Activated naive CD8-positive, alpha-beta T cell treated with anti-CD3 and anti-CD28 coated beads for 36 hours (primary cell): Measurements from ENCODE around the gene CLN6. TPM values are rescaled to one million over a fixed set of nuclear protein-coding genes. Genes with fewer than 3 reads are reported as not detected.
"Not testable (repeated sequence)": the region's sequence is repeated elsewhere in the genome, so short reads cannot be mapped to it uniquely, and the experiment has no call there.

Experiments
- DNase-seq: peaks from one replicate; pipeline ENCODE4 v3.0.0; 2021
- H3K27ac Mint-ChIP-seq: one replicate; pipeline ENCODE4 v1.8.0; 2022; ENCODE audit warnings: mild to moderate bottlenecking, moderate library complexity, mixed read lengths
- H3K27me3 Mint-ChIP-seq: one replicate; pipeline ENCODE4 v1.8.0; 2022; ENCODE audit warnings: mild to moderate bottlenecking, mixed read lengths
- H3K36me3 Mint-ChIP-seq: one replicate; pipeline ENCODE4 v1.8.0; 2021; ENCODE audit warnings: mild to moderate bottlenecking, mixed read lengths
- H3K4me1 Mint-ChIP-seq: one replicate; pipeline ENCODE4 v1.8.0; 2021; ENCODE audit warnings: mixed read lengths
- H3K4me3 Mint-ChIP-seq: one replicate; pipeline ENCODE4 v1.8.0; 2022; ENCODE audit warnings: mild to moderate bottlenecking, moderate library complexity, mixed read lengths
- H3K9me3 Mint-ChIP-seq: one replicate; pipeline ENCODE4 v1.8.0; 2022; ENCODE audit warnings: mixed read lengths
- total RNA-seq, 2 experiments: library from RNA; stranded (reverse); gene quantifications; one replicate each; pipeline ENCODE4 v1.2.3, GENCODE V29; 2021

Gene CLN6
- total RNA-seq, 2 experiments from 2014 or later, result 67.7 to 72.0 TPM

DNA sequence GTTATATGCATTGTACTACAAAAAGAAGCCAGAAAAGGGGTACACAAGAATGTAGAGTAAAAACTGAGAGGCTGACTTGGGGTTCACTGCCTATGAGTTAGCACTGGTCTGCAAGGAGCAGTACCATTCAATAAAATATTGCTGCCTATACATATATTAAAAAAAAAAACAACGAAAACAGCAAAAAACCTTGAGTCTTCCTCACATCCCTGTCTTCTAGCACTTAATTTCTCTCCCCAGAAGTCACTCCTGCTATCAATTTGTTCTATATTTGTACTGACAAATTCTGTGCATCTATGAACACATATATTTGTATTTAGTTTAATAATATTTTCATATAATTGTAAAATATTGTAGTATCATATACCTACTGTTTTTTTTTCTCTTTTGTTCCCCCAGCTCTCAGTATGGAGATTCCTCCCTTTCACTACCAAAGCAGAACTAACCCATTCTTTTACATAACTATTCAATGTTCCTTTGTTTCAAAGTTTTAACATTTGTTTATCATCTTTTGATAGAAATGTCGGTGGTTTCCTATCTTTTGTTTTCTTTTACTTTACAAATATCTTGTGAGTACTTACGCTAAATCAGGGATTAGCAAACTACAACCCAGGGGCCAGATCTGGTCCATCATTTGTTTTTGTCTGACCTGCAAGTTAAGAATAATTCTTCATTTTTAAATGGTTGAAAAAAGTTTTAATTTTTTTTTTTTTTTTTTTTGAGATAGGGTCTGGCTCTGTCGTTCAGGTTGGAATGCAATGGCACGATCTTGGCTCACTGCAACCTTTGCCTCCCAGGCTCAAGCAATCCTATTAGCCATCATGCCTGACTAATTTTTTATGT, 33.2 kb upstream of the CLN6 start:
- Mint-ChIP-seq H3K27me3 (peaks cover 11% of the 10 kb centered on the region), H3K27ac (no peak overlapping the region), H3K36me3 (no peaks in the 10 kb centered on the region), H3K9me3 (no peaks in the 10 kb centered on the region), H3K4me1 (peaks cover 8% of the 10 kb centered on the region), H3K4me3 (no peak overlapping the region)
- DNase-seq, result no peak

DNA sequence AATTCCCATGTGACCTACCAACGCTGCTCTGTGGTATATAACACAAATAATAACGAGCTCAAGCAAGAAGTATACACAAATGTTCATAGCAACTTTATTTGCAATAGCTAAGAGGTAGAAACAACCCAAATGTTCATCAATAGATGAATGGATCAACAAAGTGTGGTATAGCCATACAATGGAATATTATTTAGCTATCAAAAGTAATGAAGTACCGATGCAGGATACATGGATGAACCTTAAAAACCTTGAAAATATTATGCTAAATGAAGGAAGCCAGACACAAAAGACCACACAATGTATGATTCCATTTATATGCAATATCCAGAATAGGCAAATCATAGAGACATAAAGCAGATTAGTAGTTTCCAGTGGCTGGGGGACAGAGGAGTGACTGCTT, 32.5 kb upstream of the CLN6 start:
- Mint-ChIP-seq H3K4me1 (peaks cover 10% of the 10 kb centered on the region), H3K9me3 (no peaks in the 10 kb centered on the region), H3K27ac (no peak overlapping the region), H3K36me3 (no peaks in the 10 kb centered on the region), H3K4me3 (no peak overlapping the region), H3K27me3 (peaks cover 11% of the 10 kb centered on the region)
- DNase-seq, result no peak

DNA sequence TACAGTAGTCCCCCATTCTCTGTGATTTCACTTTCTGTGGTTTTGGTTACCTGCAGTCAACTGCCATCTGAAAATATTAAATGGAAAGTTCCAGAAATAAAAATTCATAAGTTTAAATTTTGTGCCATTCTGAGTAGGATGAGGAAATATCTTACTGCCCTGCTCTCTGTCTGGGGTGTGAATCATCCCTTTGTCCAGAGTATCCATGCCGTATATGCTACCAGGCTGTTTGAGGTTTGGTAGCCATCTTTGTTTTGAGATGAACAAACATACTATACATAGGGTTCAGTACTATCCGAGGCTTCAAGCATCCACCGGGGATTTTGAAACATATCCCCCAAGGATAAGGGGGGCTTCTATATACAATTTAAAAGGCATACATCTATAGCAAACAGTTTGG, 31.7 kb upstream of the CLN6 start:
- DNase-seq, result no peak
- Mint-ChIP-seq H3K36me3 (no peaks in the 10 kb centered on the region), H3K9me3 (no peaks in the 10 kb centered on the region), H3K27me3 (peaks cover 11% of the 10 kb centered on the region), H3K27ac (no peak overlapping the region), H3K4me1 (peaks cover 10% of the 10 kb centered on the region), H3K4me3 (no peak overlapping the region)

DNA sequence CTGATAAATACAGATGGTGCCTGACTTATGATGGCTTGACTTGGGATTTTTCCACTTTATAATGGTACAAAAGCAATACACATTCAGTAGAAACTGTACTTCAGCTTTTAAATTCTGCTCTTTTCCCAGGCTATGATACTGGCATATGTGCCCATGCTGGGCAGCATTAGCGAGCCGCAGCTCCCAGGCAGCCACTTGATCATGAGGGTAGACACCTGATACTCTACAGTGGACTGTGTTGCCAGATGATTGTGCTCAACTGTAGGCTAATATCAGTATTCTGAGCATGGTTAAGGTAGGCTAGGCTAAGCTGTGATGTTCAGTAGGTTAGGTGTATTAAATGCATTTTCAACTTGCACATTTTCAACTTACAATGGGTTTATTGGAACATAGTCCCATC, 30.4 kb upstream of the CLN6 start:
- Mint-ChIP-seq H3K27ac (no peak overlapping the region), H3K9me3 (no peaks in the 10 kb centered on the region)

DNA sequence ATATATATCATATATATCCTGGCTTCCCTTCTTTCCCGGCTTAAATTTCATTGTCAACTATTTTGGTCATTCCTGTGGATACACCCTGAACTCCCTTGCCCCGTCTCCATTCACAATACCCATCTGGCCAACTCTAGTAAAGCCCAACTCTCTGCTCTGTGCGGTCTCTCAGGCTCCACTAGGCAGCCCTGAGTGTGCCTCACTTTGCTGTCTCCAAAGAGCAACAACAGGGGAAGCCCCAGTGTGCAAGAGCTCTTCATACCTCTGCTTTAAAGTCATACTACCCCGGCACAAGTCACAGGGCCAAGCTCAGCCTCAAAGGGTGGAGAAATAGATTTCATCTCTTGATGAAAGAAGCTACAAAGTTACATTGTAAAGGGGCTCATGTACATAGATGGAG, 29.2 kb upstream of the CLN6 start:
- peaks cover 10% of the 10 kb centered on the region for H3K4me1 Mint-ChIP-seq
- no peaks in the 10 kb centered on the region for H3K9me3 Mint-ChIP-seq
- H3K27ac Mint-ChIP-seq, result no peak overlapping the region
- peaks cover under 1% of the 10 kb centered on the region for H3K27me3 Mint-ChIP-seq
- DNase-seq, result peak; percentile 21
- H3K4me3 Mint-ChIP-seq, result no peak overlapping the region
- no peaks in the 10 kb centered on the region for H3K36me3 Mint-ChIP-seq

More for the DNA sequence above, 30.4 kb upstream of the CLN6 start:
- no peak for DNase-seq
- Mint-ChIP-seq H3K4me1 (peaks cover 10% of the 10 kb centered on the region), H3K36me3 (no peaks in the 10 kb centered on the region), H3K27me3 (peaks cover 11% of the 10 kb centered on the region), H3K4me3 (no peak overlapping the region)

DNA sequence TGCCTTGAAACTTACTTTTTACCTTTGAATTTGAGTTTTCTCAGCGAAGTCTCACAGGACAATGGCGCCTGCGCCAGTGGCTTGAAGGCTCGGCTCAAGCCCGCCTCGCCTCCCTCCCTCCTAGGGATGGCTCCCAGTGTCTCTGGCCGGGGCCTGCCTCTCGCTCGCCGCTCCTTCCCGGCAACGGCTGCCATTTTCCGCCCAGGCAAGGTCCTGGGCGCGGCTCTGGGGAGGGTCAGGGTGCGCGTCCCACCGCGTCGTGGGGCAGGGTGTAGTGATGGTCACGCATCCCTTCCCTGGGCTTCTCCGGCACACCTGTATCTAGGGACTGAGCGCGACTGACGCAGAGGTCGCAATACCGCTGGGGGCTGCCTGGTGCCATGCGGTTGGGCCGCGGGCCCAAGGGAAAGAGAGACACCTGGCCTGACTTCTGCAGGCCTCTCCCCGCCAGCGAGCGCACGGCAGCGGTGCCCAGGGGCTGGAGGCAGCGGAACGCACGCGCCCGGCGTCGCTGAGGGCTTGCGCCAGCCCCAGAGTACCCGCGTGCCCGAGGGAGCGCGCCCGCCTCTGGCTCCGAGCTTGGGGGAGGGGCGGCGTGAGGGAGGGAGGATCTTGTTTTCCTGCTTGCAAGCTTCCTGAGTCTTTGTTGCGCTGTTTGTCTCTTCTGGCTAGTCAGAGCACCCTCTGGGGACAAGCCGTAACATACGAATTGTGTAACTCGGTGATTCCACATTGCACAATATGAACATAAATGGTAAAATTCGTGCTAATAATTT, 27.3 kb upstream of the CLN6 start:
- Mint-ChIP-seq H3K36me3 (no peaks in the 10 kb centered on the region), H3K4me3 (peak overlapping the region; percentile 62), H3K9me3 (no peaks in the 10 kb centered on the region), H3K27ac (peak overlapping the region; percentile 68), H3K27me3 (no peaks in the 10 kb centered on the region), H3K4me1 (peaks cover 12% of the 10 kb centered on the region)
- peak; percentile 74 for DNase-seq

DNA sequence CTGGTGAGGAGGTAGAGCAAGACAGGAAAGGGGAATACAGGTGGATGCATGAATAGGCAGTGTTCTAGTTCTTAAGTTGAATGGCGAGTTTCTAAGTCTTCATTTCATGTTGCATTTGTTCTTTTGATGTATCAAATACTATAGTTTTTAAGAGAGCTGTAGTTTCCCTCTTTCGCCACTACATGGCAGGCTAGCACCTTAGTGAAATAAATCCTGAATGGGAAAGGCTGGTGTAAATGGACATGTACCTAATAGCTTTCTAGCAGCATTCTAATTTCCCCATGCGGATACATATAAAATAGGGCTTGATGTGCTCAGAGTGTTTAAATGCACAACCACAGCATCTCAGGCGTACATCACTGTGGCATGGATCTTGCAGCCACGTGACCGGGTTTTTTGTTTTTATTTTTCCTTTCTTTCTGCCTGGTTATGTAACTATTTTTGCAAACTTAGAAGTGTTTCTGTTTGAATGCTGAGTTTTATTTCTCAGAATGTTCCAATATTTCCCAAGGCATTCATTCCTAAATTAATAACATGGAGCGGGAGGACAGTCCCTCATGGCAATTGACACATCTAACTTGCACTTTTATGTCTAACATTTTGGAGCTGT, 23.5 kb upstream of the CLN6 start:
- no peaks in the 10 kb centered on the region for H3K9me3 Mint-ChIP-seq
- H3K27ac Mint-ChIP-seq, result no peak overlapping the region
- H3K4me3 Mint-ChIP-seq, result no peak overlapping the region
- H3K4me1 Mint-ChIP-seq, result peaks cover 3% of the 10 kb centered on the region
- no peaks in the 10 kb centered on the region for H3K36me3 Mint-ChIP-seq
- no peak for DNase-seq
- peaks cover 3% of the 10 kb centered on the region for H3K27me3 Mint-ChIP-seq

DNA sequence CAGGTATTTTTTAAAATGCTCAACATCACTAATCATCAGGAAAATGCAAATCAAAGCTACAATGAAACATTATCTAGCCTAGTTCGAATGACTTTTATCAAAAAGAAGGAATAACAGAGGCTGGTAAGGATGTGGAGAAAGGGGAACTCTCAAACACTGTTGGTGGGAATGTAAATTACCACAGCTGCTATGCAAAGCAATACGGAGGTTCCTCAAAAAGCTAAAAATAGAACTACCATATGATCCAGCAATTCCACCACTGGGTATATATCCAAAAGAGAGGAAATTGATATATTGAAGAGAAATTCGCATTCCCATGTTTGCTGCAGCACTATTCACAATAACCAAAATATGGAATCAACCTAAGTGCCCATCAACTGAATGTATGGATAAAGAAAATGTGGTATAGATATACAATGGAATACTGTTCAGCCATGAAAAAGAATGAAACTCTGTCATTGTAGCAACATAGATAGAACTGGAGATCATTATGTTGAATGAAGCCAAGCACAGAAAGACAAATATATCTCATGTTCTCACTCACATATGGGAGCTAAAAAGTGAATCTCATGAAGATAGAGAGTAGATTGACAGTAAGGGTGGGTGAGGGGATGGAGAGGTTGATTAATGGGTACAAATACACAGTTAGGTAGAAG, 19.7 kb upstream of the CLN6 start:
- DNase-seq, result no peak
- Mint-ChIP-seq H3K27ac (no peak overlapping the region), H3K27me3 (peaks cover 17% of the 10 kb centered on the region), H3K4me3 (no peak overlapping the region), H3K4me1 (peaks cover 1% of the 10 kb centered on the region), H3K36me3 (peaks cover 6% of the 10 kb centered on the region), H3K9me3 (peaks cover 3% of the 10 kb centered on the region)

DNA sequence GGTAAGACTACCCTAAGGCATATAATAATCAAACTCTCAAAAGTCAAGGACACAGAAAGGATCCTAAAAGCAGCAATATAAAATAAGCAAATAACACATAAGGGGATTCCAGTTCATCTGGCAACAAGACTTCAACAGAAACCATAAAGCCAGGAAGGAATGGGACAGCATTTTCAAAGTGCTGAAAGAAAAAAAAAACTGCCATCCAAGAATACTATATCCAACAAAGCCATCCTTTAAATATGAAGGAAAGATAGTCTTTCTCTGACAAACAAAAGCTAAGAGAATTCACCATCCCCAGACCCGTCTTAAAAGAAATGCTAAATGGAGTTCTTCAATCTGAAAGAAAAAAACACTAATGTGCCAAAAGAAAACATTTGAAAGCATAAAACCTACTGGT, 14.7 kb upstream of the CLN6 start:
- peaks cover 17% of the 10 kb centered on the region for H3K27me3 Mint-ChIP-seq
- H3K4me3 Mint-ChIP-seq, result no peak overlapping the region
- peaks cover 10% of the 10 kb centered on the region for H3K9me3 Mint-ChIP-seq

DNA sequence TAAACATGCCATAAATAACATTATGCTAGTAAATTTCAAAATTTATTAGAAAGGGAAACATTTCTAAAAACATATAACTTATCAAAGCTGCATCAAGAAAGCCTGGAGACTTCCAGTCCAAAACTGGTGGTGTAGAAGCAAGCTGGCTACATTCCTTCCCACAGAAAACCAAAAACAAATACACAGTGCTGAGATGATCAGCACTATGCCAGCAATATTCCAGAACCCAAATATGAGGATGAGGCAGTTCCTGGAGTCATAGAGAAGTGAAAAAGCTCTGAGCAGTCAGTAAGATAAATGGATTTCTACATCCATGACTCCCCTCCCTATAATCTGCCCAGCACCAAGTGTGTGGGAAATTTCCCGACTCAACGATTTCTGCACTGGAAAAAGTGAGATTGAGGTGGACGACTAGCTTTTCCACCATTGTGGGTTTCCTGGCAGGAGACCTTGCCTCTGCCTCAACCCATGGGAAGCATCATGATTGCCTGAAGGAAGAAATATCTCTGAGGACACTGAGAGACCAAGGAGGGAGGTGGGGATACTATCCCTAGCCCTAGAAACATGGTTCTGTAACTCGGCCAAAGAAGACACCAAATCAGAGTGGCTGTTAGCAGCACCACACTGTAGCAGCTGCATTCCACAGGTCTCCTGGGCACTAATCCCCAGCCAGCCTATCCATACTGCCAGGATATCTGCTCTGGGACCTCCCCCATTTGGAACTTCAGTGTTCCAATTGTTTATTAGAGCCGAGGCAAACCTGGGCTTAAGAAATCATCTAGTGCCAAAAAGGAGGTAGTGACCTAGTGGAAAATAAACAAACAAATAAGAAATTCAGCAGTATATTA, 11.8 kb upstream of the CLN6 start:
- DNase-seq, result no peak
- Mint-ChIP-seq H3K27me3 (peaks cover 3% of the 10 kb centered on the region), H3K36me3 (peaks cover 10% of the 10 kb centered on the region), H3K4me1 (no peaks in the 10 kb centered on the region), H3K9me3 (peaks cover 10% of the 10 kb centered on the region), H3K4me3 (no peak overlapping the region), H3K27ac (no peak overlapping the region)

More for the DNA sequence above, 14.7 kb upstream of the CLN6 start:
- Mint-ChIP-seq H3K36me3 (peaks cover 10% of the 10 kb centered on the region), H3K4me1 (no peaks in the 10 kb centered on the region), H3K27ac (no peak overlapping the region)
- no peak for DNase-seq

DNA sequence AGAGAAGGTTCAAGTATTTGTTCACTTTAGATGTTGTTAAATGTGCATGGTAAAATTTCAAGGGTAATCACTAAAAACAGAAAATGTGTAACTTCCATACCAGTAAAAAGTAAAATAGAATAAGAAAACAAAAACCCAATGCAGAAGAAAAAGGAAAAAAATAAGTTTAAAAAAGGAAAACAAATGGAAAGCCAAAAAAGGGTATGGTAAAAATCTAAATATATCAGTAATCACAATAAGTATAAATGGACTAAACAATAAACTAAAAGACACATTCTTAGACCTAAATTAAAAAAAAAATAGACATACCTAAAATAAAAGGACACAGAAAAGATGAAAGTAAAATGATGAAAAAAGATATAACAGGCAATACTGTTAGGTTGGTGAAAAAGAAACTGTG, 9.5 kb upstream of the CLN6 start:
- Mint-ChIP-seq H3K9me3 (peaks cover 7% of the 10 kb centered on the region), H3K27ac (no peak overlapping the region)

DNA sequence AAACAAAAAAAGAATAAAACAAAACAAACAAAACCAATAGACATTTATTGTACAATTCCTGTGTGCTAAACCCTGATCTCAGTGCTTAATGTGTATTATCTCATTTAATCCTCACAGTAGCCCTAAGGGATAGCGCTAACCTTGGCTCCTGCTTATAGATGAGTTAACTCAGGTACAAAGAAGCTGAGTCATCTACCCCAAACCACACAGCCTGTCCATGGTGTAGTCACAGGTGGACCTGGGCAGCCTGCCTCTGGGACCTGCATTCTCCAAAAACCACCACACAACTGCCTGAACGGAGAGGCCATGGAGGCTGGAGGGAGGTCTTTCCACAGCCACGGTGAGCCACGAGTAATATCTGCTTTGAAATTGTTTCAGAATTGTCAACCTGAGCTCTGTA, 5.5 kb upstream of the CLN6 start:
- no peak for DNase-seq
- Mint-ChIP-seq H3K27me3 (no peaks in the 10 kb centered on the region), H3K27ac (no peak overlapping the region), H3K36me3 (peaks cover 1% of the 10 kb centered on the region), H3K4me1 (peaks cover 8% of the 10 kb centered on the region), H3K9me3 (no peaks in the 10 kb centered on the region), H3K4me3 (no peak overlapping the region)

More for the DNA sequence above, 9.5 kb upstream of the CLN6 start:
- Mint-ChIP-seq H3K4me1 (no peaks in the 10 kb centered on the region), H3K4me3 (no peak overlapping the region), H3K36me3 (peaks cover 4% of the 10 kb centered on the region), H3K27me3 (no peaks in the 10 kb centered on the region)
- DNase-seq, result no peak

DNA sequence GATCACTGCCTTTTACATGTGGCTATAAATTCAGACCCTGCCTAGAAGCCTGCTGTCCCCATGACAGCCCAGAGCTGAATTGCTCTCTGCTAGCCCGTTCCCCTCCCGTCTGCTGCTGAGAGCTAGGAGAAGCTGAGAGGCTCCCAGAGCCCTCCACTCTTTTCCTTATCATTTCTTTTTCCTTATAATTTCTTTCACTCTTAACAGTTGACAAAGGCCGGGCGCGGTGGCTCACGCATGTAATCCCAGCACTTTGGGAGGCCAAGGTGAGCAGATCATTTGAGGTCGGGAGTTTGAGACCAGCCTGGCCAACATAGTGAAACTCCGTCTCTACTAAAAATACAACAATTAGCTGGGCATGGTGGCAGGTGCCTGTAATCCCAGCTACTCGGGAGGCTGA, 5.0 kb upstream of the CLN6 start:
- not testable (repeated sequence) for H3K36me3 Mint-ChIP-seq, H3K9me3 Mint-ChIP-seq, DNase-seq, H3K27me3 Mint-ChIP-seq, H3K4me3 Mint-ChIP-seq, H3K27ac Mint-ChIP-seq
- H3K4me1 Mint-ChIP-seq, result peaks cover 11% of the 10 kb centered on the region

DNA sequence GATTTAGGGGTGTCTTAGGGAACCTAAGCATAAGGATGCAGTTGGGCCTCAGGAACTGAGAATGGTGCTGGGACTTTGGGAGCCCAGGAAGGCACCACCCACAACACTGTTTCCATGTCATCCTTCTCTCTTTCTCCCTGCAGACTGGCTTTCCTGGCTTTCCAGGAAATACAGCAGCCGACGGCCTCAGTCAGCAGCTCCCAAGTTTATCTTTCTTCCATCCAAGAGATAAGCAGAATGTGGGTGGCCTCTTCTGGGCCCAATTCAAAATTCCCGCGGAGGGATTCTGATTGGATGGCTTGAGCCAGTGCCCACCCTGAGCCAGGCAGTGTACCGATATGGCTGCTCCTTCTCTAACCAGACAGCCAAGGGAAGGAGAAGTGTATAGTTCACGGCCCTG, 4.5 kb upstream of the CLN6 start:
- H3K27ac Mint-ChIP-seq, result no peak overlapping the region
- no peaks in the 10 kb centered on the region for H3K27me3 Mint-ChIP-seq
- no peaks in the 10 kb centered on the region for H3K9me3 Mint-ChIP-seq
- peaks cover 1% of the 10 kb centered on the region for H3K36me3 Mint-ChIP-seq
- H3K4me3 Mint-ChIP-seq, result no peak overlapping the region
- DNase-seq, result no peak
- peaks cover 11% of the 10 kb centered on the region for H3K4me1 Mint-ChIP-seq
